Ishikawa (cell line): ENCODE measurements around the gene COL13A1.

Experiments
- EP300 ChIP-seq: IDR thresholded peaks from 2 replicates; pipeline ENCODE4 v1.6.1; 2012; ENCODE audit warnings: borderline replicate concordance
- RAD21 ChIP-seq: IDR thresholded peaks from 2 replicates; pipeline ENCODE4 v1.6.1; 2012; ENCODE audit warnings: low read depth
- TAF1 ChIP-seq: IDR thresholded peaks from 2 replicates; pipeline ENCODE4 v1.6.1; 2012; ENCODE audit warnings: low read depth, mild to moderate bottlenecking
- ZBTB7A ChIP-seq: IDR thresholded peaks from 2 replicates; pipeline ENCODE4 v1.6.1; 2012; ENCODE audit warnings: low read depth
- TF ChIP-seq, protein P1 (sequence below): IDR thresholded peaks from 2 replicates; pipeline ENCODE4 v1.6.1; 2012
- TF ChIP-seq, protein P2 (sequence below): IDR thresholded peaks from 2 replicates; pipeline ENCODE4 v1.6.1; 2012

DNA sequence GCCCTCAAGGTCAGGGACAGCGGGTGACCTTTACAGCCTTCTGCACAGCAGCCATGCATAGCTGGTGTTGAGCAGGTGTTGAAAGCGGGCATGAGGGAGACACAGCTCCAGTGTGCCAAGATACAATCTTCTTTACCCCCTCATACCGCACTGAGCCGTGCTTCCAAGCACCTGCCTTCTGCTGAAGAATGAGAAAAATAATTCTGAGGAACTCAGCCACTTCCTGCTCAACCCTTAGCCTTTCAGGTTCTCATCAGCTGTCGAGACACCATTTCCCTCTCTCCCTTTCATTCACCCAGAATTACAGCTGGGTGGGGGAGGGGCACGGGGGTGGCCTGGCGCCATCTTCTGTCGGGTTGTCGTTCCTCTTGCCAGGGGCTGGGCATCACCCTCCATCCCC, 58.6 kb downstream of the COL13A1 start:
- TF ChIP-seq, protein P1, sequence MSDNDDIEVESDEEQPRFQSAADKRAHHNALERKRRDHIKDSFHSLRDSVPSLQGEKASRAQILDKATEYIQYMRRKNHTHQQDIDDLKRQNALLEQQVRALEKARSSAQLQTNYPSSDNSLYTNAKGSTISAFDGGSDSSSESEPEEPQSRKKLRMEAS = no peak
- TF ChIP-seq ZBTB7A = no peak
- TF ChIP-seq EP300 = no peak
- TF ChIP-seq RAD21 = no peak
- TF ChIP-seq TAF1 = no peak
- TF ChIP-seq, protein P2, sequence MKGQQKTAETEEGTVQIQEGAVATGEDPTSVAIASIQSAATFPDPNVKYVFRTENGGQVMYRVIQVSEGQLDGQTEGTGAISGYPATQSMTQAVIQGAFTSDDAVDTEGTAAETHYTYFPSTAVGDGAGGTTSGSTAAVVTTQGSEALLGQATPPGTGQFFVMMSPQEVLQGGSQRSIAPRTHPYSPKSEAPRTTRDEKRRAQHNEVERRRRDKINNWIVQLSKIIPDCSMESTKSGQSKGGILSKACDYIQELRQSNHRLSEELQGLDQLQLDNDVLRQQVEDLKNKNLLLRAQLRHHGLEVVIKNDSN = no peak
